GM12875 (cell line): ENCODE results near the gene C1orf35.

ENCODE experiments used
- H3K4me3 ChIP-seq: one replicate; pipeline ENCODE4 v1.5.1; 2011; ENCODE audit warnings: low read depth, low read length, control low read depth
- CTCF ChIP-seq: IDR thresholded peaks from 2 replicates; pipeline ENCODE4 v1.5.1; 2011; ENCODE audit warnings: low read depth, mild to moderate bottlenecking, control low read depth, inconsistent platforms, low read length, moderate library complexity, borderline replicate concordance; ENCODE audit not compliant: insufficient read depth

C1orf35 gene

DNA sequence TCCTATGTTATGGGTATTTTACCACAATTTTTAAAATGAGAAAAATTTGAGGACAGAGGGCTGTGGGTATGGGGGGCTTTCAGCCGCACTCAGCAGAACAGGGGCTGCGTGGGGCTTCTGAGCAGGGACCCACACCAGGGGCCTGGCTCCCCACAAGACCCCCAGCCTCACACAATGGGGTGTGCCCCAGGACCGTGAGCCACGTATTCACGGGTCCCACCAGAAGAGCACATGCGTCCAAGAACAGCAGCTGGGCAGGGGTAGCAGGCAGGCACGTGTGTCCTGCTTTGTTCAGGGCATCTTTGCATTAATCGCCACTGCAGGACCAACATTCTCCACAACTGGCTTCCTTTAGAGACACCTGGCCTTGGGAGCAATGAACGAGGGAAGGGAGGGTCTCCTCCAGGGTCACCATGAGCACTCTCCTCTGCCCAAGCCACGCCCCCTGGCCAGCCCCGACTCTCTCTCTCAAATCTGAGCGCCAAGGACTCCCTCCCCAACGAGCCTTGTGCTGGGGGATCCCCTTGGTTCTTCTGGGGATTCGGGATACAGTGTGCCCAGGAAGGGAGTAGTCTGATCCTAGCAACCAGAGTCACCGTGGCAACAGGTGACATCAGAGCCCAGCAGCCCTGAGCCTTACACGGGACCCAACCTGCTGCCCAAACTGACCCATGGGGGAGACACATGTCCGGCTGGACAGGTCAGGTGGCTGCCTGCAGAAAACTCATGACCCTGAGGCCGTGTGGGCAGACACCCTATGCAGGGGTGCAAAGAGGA, 28.0 kb downstream of the C1orf35 start:
- TF ChIP-seq CTCF: no peak
- H3K4me3 ChIP-seq: no peak overlapping the region

DNA sequence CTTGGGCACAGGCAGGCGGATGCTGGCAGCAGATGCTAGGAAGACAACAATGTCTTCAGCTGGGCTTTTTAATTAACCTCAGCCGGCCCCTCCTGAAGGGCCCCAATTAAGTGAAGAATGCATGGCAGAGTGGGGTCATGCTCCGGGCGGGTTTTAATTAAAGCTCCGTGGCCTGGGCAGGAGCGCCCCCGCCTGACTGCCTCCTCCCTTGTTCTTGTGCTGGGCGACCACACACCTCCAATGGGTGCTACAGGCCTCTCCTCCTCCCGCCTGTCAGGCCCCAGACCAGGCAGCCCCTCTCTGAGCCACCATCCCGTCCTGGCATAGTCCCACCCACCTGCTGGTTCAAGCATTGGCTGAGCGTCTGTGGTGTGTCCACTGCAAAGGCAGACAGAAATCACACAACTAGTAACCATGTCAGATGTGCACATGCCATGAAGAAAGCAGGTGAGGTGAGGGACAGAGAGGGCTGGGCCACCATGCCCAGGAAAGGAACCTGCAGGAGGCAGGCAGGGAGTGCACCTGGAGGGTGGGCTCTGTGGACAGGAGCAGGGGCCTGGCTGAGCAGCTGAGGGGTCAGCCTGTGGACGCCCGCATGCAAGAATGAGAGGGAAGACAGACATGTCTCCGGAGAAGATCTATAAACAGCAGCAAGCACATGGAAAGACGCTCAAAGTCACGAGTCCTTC, 29.1 kb downstream of the C1orf35 start:
- no peak overlapping the region for H3K4me3 ChIP-seq
- TF ChIP-seq CTCF: no peak

DNA sequence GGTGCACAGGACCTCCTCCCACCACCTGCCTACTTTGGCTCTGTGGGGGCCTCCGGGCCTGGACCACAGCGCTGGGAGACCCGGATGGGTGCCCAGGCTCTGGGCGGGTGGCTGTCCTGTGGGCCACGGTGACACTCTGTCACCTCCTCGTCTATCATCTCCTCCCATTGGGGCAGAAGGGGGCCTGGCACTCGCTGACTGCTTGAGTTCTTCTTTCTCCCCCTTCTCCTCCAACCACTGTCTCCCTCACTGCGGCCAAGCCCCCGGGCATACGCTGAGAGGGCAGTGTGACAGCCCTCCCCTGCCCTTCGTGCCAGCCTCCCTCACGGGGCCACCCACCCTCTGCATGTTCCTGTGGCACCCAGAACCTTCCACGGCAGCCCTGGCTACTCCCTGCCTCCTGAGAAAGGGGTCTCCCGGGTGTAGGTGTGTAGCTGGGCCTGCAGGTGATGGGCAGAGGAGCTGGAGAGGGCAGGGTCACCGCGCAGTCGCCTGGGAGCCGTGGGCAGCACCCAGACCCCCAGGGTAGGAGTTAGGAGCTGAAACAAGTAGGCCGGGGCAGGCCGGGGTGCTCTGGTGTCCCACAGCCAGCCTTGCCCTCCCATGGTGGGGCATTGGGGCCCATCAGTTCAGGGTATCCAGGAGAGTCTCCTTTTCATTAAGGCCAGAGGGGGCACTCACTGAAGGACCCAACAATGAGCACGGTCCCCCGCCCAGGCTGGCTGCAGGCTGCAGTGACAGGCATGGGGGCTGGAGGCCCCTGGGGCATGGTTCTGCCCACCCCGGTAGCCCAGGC, 29.9 kb downstream of the C1orf35 start:
- no peak overlapping the region for H3K4me3 ChIP-seq
- no peak for TF ChIP-seq CTCF

- no peak overlapping the region for H3K4me3 ChIP-seq
- TF ChIP-seq CTCF: no peak
Measured at GRCh38 chr1:228072658-228073043, 30.5 kb downstream of the C1orf35 start.

GRCh38 chr1:228071839-228072657, 31.1 kb downstream of the C1orf35 start:
- no peak overlapping the region for H3K4me3 ChIP-seq
- TF ChIP-seq CTCF: no peak

GRCh38 chr1:228070851-228071250, 32.3 kb downstream of the C1orf35 start:
- no peak overlapping the region for H3K4me3 ChIP-seq
- no peak for TF ChIP-seq CTCF
